IMR-90 (cell line): ENCODE data around the gene SPTB. TPM values are rescaled to one million over a fixed set of nuclear protein-coding genes. Genes with fewer than 3 reads are reported as not detected.

ENCODE experiments used
- ATAC-seq: fragments of 200-7000 bp; cut with Tn5 transposase; 2 replicates; pipeline ENCODE4 v1.9.1; 2020; ENCODE audit warnings: low read depth, mild to moderate bottlenecking, moderate library complexity
- BruUV-seq: library from RNA; stranded (reverse); fragments of 400-500 nt; replicated peaks from 2 replicates; lab custom pipeline; 2021; lab: Mats Ljungman, UMichigan
- CTCF ChIA-PET: fragments of 300-600 bp; formaldehyde crosslinking; extraction: SDS; loops from one replicate; lab custom pipeline; 2021; ENCODE audit warnings: antibody characterized with exemption; lab: Yijun Ruan, JAX
- POLR2A ChIA-PET: fragments of 300-600 bp; sonication (Branson Sonifier 250); formaldehyde crosslinking; loops from one replicate; lab custom pipeline; 2022; ENCODE audit warnings: antibody characterized with exemption; ENCODE audit not compliant: unreplicated experiment; lab: Charles Lee
- DNase-seq: peaks from one replicate; pipeline ENCODE4 v3.0.0; 2013
- H2AFZ ChIP-seq: replicated peaks from 2 replicates; pipeline ENCODE3; 2013; ENCODE audit warnings: low read length, mild to moderate bottlenecking; ENCODE audit not compliant: poor library complexity
- H2AK5ac ChIP-seq: 2 replicates; pipeline ENCODE4 v1.6.1; 2013; ENCODE audit warnings: low read depth, low read length, inconsistent platforms
- H2AK9ac ChIP-seq: replicated peaks from 2 replicates; pipeline ENCODE3; 2013; ENCODE audit warnings: mild to moderate bottlenecking, low read depth, low read length, moderate library complexity; ENCODE audit not compliant: poor library complexity
- H2BK120ac ChIP-seq: 2 replicates; pipeline ENCODE4 v1.6.1; 2013; ENCODE audit warnings: low read depth, low read length, inconsistent platforms
- H2BK15ac ChIP-seq: 3 replicates; pipeline ENCODE4 v1.6.1; 2013; ENCODE audit warnings: low read depth, low read length, inconsistent platforms
- H2BK20ac ChIP-seq: 2 replicates; pipeline ENCODE4 v1.6.1; 2013; ENCODE audit warnings: low read depth, mild to moderate bottlenecking, inconsistent platforms, low read length, moderate library complexity
- H2BK5ac ChIP-seq: 2 replicates; pipeline ENCODE4 v1.6.1; 2013; ENCODE audit warnings: mild to moderate bottlenecking, low read depth, low read length, inconsistent platforms; ENCODE audit not compliant: poor library complexity, severe bottlenecking
- H3K14ac ChIP-seq: replicated peaks from 2 replicates; pipeline ENCODE4 v1.6.1; 2013; ENCODE audit warnings: low read depth, low read length, inconsistent platforms
- H3K18ac ChIP-seq: 2 replicates; pipeline ENCODE4 v1.6.1; 2013; ENCODE audit warnings: low read depth, low read length, control low read depth
- H3K23ac ChIP-seq: 2 replicates; pipeline ENCODE4 v1.6.1; 2013; ENCODE audit warnings: low read depth, low read length, inconsistent platforms
- H3K27ac ChIP-seq: 2 replicates; pipeline ENCODE4 v1.5.1; 2013; ENCODE audit warnings: mild to moderate bottlenecking, control low read depth, low read length; ENCODE audit not compliant: insufficient read depth
- H3K27me3 ChIP-seq: 2 replicates; pipeline ENCODE4 v1.6.1; 2013; ENCODE audit warnings: low read length; ENCODE audit not compliant: control insufficient read depth, insufficient read depth
- H3K36me3 ChIP-seq: 2 replicates; pipeline ENCODE4 v1.6.1; 2013; ENCODE audit warnings: low read length, mixed read lengths; ENCODE audit not compliant: control insufficient read depth, insufficient read depth
- H3K4ac ChIP-seq: 2 replicates; pipeline ENCODE4 v1.6.1; 2013; ENCODE audit warnings: low read depth, low read length, inconsistent platforms
- H3K4me1 ChIP-seq: 2 replicates; pipeline ENCODE4 v1.6.1; 2013; ENCODE audit warnings: low read length, mixed read lengths; ENCODE audit not compliant: control insufficient read depth, insufficient read depth
- H3K4me2 ChIP-seq: 2 replicates; pipeline ENCODE4 v1.6.1; 2013; ENCODE audit warnings: low read depth, mild to moderate bottlenecking, control low read depth, low read length, moderate library complexity
- H3K4me3 ChIP-seq: 2 replicates; pipeline ENCODE4 v1.5.1; 2013; ENCODE audit warnings: low read depth, mild to moderate bottlenecking, control low read depth, low read length, moderate library complexity; ENCODE audit not compliant: insufficient read depth
- H3K56ac ChIP-seq: 2 replicates; pipeline ENCODE4 v1.6.1; 2013; ENCODE audit warnings: low read length, inconsistent platforms; ENCODE audit not compliant: insufficient read depth; ENCODE audit errors: extremely low read depth
- H3K79me1 ChIP-seq, 2 experiments: 2 replicates each; pipeline ENCODE4 v1.6.1; 2013; ENCODE audit warnings: low read length in 2 of 2, inconsistent platforms in 1 of 2, low read depth in 1 of 2
- H3K9ac ChIP-seq: 2 replicates; pipeline ENCODE4 v1.6.1; 2013; ENCODE audit warnings: low read depth, low read length, control low read depth
- H3K9me1 ChIP-seq: 2 replicates; pipeline ENCODE4 v1.6.1; 2013; ENCODE audit warnings: low read length, inconsistent platforms; ENCODE audit not compliant: insufficient read depth
- H3K9me3 ChIP-seq: 2 replicates; pipeline ENCODE4 v1.6.1; 2013; ENCODE audit warnings: low read length; ENCODE audit not compliant: control insufficient read depth, insufficient read depth
- H4K20me1 ChIP-seq: 2 replicates; pipeline ENCODE4 v1.6.1; 2013; ENCODE audit warnings: low read length, inconsistent platforms; ENCODE audit not compliant: insufficient read depth
- H4K5ac ChIP-seq: 2 replicates; pipeline ENCODE4 v1.6.1; 2013; ENCODE audit warnings: mild to moderate bottlenecking, low read depth, low read length, control low read depth
- H4K8ac ChIP-seq, 2 experiments: 2 replicates each; pipeline ENCODE4 v1.6.1; 2013; ENCODE audit warnings: low read depth in 2 of 2, low read length in 2 of 2, control low read depth in 1 of 2, inconsistent platforms in 1 of 2
- H4K91ac ChIP-seq: 2 replicates; pipeline ENCODE4 v1.6.1; 2013; ENCODE audit warnings: low read depth, low read length, inconsistent platforms; ENCODE audit not compliant: insufficient read depth
- BHLHE40 ChIP-seq: fragments of 150-350 bp; IDR thresholded peaks from 2 replicates; pipeline ENCODE4 v1.6.1; 2016; ENCODE audit warnings: mild to moderate bottlenecking, low read depth, low read length
- CEBPB ChIP-seq: IDR thresholded peaks from 2 replicates; pipeline ENCODE4 v1.6.1; 2012; ENCODE audit warnings: low read depth, low read length, improper control_type of control experiment
- CHD1 ChIP-seq: IDR thresholded peaks from 2 replicates; pipeline ENCODE4 v1.6.1; 2012; ENCODE audit warnings: low read depth, low read length, improper control_type of control experiment
- FOS ChIP-seq: fragments of 150-350 bp; IDR thresholded peaks from 2 replicates; pipeline ENCODE4 v1.6.1; 2016; ENCODE audit warnings: low read depth, low read length
- MAZ ChIP-seq: IDR thresholded peaks from 2 replicates; pipeline ENCODE4 v1.6.1; 2012; ENCODE audit warnings: low read depth, mild to moderate bottlenecking, low read length, improper control_type of control experiment, moderate library complexity, borderline replicate concordance
- NFE2L2 ChIP-seq: fragments of 150-350 bp; IDR thresholded peaks from 2 replicates; pipeline ENCODE4 v1.6.1; 2016; ENCODE audit warnings: low read depth, mild to moderate bottlenecking, low read length
- POLR2A ChIP-seq: IDR thresholded peaks from 2 replicates; pipeline ENCODE4 v1.6.1; 2012; ENCODE audit warnings: mild to moderate bottlenecking, low read depth, low read length
- RAD21 ChIP-seq: IDR thresholded peaks from 2 replicates; pipeline ENCODE4 v1.6.1; 2012; ENCODE audit warnings: low read length, improper control_type of control experiment
- RCOR1 ChIP-seq: IDR thresholded peaks from 2 replicates; pipeline ENCODE4 v1.6.1; 2012; ENCODE audit warnings: mild to moderate bottlenecking, low read length, improper control_type of control experiment; ENCODE audit not compliant: insufficient replicate concordance
- RFX5 ChIP-seq: IDR thresholded peaks from 2 replicates; pipeline ENCODE4 v1.8.0; 2012; ENCODE audit warnings: low read depth, mild to moderate bottlenecking, low read length, moderate library complexity
- SMC3 ChIP-seq: fragments of 150-350 bp; IDR thresholded peaks from 2 replicates; pipeline ENCODE4 v1.6.1; 2016; ENCODE audit warnings: low read depth, mild to moderate bottlenecking, antibody characterized with exemption, low read length, moderate library complexity
- WGBS, 2 experiments: methylation state at CpG; one replicate each; pipeline versions ENCODE4 v1.1.5 to v1.1.7; 2013; ENCODE audit warnings: missing lambda C conversion rate in 2 of 2; ENCODE audit not compliant: insufficient read length in 1 of 2; ENCODE audit errors: extremely low coverage in 2 of 2; 5-methylcytosine and 5-hydroxymethylcytosine counted together
- dilution Hi-C: fragments of 300-500 bp; cut with HindIII; formaldehyde crosslinking; loops from one replicate; pipeline ENCODE4 v1.14.3; 2018; ENCODE audit warnings: low sequenced_read_pairs; ENCODE audit not compliant: unreplicated experiment
- in situ Hi-C: fragments of 300-500 bp; cut with MboI; formaldehyde crosslinking; loops from 3 replicates; pipeline ENCODE4 v1.14.3; 2019; ENCODE audit warnings: low sequenced_read_pairs, inconsistent platforms, mixed read lengths
- intact Hi-C: fragments of 100-400 bp; cut with micrococcal nuclease; formaldehyde crosslinking; loops from 2 replicates; pipeline ENCODE4 v1.10.0; 2022
- polyA plus RNA-seq, 3 experiments: library from polyadenylated mRNA; depleted of rRNA; stranded (reverse); fragments of >200 nt; gene quantifications; 2 replicates each; pipeline ENCODE4 v1.2.3, GENCODE V29; 2012; ENCODE audit warnings: low replicate concordance in 1 of 3
- total RNA-seq: library from RNA; depleted of rRNA; stranded (reverse); fragments of >200 nt; gene quantifications from 2 replicates; pipeline ENCODE4 v1.2.3, GENCODE V29; 2012
- TF ChIP-seq, protein P1 (sequence below): fragments of 150-350 bp; IDR thresholded peaks from 2 replicates; pipeline ENCODE4 v1.6.1; 2017; ENCODE audit warnings: mild to moderate bottlenecking, antibody characterized with exemption, low read length, low read depth
- TF ChIP-seq, protein P2 (sequence below): conservative IDR thresholded peaks from 2 replicates; pipeline ENCODE4 v1.5.1; 2012; ENCODE audit warnings: mild to moderate bottlenecking, low read depth, low read length, improper control_type of control experiment
- TF ChIP-seq, protein P3 (sequence below): fragments of 150-350 bp; IDR thresholded peaks from 2 replicates; pipeline ENCODE4 v1.6.1; 2016; ENCODE audit warnings: low read depth, mild to moderate bottlenecking, low read length, moderate library complexity, borderline replicate concordance

SPTB gene
- total and polyA plus RNA-seq, 2 of the 4 experiments (the other 2 are of a cell fraction), result under 0.01 to 0.07 TPM

DNA sequence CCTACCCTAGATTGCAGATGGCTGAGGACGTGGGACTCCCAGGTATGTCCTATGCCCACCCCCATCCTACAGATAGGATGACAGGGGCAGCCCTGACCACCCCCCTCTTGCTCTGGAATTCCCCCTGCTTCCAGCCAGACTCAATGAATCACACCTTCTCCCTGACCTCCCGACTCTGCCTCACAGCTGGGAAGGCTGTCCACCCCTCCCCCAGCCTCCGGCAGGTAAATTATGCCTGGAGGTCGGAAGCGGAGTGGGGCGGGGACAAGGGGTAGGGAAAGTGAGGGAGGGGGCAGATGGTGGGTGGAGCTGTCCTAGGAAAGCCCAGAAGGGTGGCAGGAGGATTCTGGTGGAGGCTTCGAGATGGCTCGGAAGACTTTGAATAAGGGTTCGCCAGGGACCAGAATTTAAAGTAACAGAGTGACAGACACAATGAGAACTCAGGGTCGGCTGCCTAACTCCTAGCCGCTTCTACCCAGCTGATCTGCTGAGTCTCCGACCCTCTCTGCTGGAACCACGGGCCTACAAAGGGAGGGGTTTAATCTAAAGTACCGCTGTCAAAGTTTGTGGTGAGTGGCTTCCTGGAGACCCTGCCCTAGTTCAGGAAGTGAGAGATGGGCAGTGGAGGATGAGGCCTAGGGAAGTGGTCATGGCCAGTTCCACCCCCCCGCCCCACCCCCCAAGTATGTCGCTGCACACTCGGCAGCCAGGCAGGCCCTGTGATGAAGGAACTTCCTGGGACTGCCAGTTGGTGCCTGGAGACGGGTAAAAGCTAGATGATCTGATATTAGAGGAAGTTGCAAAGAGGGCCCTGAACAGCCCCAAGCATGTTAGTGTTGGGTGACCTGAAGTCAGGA is 171.3 kb downstream of the SPTB start:
- Histone ChIP-seq H4K91ac (no peak overlapping the region), H2AFZ (no peak overlapping the region)
- TF ChIP-seq FOS (0 out of 2 replicates have a peak, but pooled peaks have one; percentile 25), SMC3 (no peak), CEBPB (no peak), MAZ (peak; percentile 10; the same call in 1 of the 2 replicates), BHLHE40 (no peak), CHD1 (no peak), RCOR1 (peak; percentile 41), RFX5 (no peak), POLR2A (no peak), RAD21 (no peak), NFE2L2 (no peak)
- TF ChIP-seq, protein P1, sequence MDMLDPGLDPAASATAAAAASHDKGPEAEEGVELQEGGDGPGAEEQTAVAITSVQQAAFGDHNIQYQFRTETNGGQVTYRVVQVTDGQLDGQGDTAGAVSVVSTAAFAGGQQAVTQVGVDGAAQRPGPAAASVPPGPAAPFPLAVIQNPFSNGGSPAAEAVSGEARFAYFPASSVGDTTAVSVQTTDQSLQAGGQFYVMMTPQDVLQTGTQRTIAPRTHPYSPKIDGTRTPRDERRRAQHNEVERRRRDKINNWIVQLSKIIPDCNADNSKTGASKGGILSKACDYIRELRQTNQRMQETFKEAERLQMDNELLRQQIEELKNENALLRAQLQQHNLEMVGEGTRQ, result no peak
- TF ChIP-seq, protein P2, sequence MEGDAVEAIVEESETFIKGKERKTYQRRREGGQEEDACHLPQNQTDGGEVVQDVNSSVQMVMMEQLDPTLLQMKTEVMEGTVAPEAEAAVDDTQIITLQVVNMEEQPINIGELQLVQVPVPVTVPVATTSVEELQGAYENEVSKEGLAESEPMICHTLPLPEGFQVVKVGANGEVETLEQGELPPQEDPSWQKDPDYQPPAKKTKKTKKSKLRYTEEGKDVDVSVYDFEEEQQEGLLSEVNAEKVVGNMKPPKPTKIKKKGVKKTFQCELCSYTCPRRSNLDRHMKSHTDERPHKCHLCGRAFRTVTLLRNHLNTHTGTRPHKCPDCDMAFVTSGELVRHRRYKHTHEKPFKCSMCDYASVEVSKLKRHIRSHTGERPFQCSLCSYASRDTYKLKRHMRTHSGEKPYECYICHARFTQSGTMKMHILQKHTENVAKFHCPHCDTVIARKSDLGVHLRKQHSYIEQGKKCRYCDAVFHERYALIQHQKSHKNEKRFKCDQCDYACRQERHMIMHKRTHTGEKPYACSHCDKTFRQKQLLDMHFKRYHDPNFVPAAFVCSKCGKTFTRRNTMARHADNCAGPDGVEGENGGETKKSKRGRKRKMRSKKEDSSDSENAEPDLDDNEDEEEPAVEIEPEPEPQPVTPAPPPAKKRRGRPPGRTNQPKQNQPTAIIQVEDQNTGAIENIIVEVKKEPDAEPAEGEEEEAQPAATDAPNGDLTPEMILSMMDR, result no peak
- TF ChIP-seq, protein P3, sequence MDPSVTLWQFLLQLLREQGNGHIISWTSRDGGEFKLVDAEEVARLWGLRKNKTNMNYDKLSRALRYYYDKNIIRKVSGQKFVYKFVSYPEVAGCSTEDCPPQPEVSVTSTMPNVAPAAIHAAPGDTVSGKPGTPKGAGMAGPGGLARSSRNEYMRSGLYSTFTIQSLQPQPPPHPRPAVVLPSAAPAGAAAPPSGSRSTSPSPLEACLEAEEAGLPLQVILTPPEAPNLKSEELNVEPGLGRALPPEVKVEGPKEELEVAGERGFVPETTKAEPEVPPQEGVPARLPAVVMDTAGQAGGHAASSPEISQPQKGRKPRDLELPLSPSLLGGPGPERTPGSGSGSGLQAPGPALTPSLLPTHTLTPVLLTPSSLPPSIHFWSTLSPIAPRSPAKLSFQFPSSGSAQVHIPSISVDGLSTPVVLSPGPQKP, result no peak

More for the DNA sequence above, 171.3 kb downstream of the SPTB start:
- ATAC-seq, result no peak
- Histone ChIP-seq H3K14ac (no peak overlapping the region), H3K23ac (no peak overlapping the region), H3K9me3 (no peaks in the 10 kb centered on the region; the same call in 1 of the 2 replicates), H3K18ac (no peak overlapping the region), H4K20me1 (peaks cover 26% of the 10 kb centered on the region), H3K79me1 (peaks cover 8 to 45% of the 10 kb centered on the region in 2 experiments; a peak in 3 of 4 replicates), H2BK20ac (no peak overlapping the region), H3K9ac (no peak overlapping the region), H2AK5ac (0 out of 2 replicates have a peak overlapping the region, but pooled peaks have one; percentile 0), H2BK120ac (no peak overlapping the region), H3K4me2 (no peak overlapping the region), H3K9me1 (peaks cover 11% of the 10 kb centered on the region), H3K4ac (no peak overlapping the region), H2BK15ac (no peak overlapping the region), H3K27me3 (peaks cover 5% of the 10 kb centered on the region), H3K56ac (no peak overlapping the region), H3K36me3 (no peaks in the 10 kb centered on the region), H2AK9ac (no peak overlapping the region), H3K4me1 (peaks cover 13% of the 10 kb centered on the region; the same call in 1 of the 2 replicates), H4K8ac (no peak overlapping the region), H3K27ac (no peak overlapping the region), H3K4me3 (no peak overlapping the region), H4K5ac (no peak overlapping the region), H2BK5ac (no peak overlapping the region)
- dilution Hi-C loops (no loop called here), in situ Hi-C loops (no loop called here), intact Hi-C loops (no loop called here)
- ChIA-PET POLR2A (no interaction called here), CTCF (no interaction called here)
- peak; percentile 44 for DNase-seq
- WGBS, 2 experiments, result 63% methylated on average over 6 of the region's 18 CpGs; no CpG with 5 or more reads in 1 of the 2 experiments
- BruUV-seq, result no TSS peak
